ACC112 (cell line): ENCODE measurements around the gene XBP1.
A peak's percentile ranks its signal among the peaks of the same experiment; 100 is the strongest.
"Not testable (repeated sequence)": the region's sequence is repeated elsewhere in the genome, so short reads cannot be mapped to it uniquely, and the experiment has no call there.

Experiments
- H2AFZ ChIP-seq: fragments of 200-600 bp; sonication (generic); one replicate; pipeline ENCODE4 v1.6.0; 2017; ENCODE audit warnings: antibody characterized with exemption, low read length; ENCODE audit not compliant: unreplicated experiment
- H3K27ac ChIP-seq: fragments of 200-600 bp; sonication (generic); 2 replicates; pipeline ENCODE4 v1.5.1; 2014; ENCODE audit warnings: low read depth, mild to moderate bottlenecking, antibody characterized with exemption, low read length, moderate library complexity
- H3K27me3 ChIP-seq: fragments of 200-600 bp; sonication (generic); 2 replicates; pipeline ENCODE4 v1.6.1; 2014; ENCODE audit warnings: mild to moderate bottlenecking, antibody characterized with exemption, low read length, moderate library complexity, mixed read lengths; ENCODE audit not compliant: insufficient read depth
- H3K36me3 ChIP-seq: fragments of 200-600 bp; sonication (generic); 2 replicates; pipeline ENCODE4 v1.6.1; 2016; ENCODE audit warnings: mild to moderate bottlenecking, antibody characterized with exemption, low read length, moderate library complexity, mixed read lengths; ENCODE audit not compliant: insufficient read depth
- H3K4me1 ChIP-seq: fragments of 200-600 bp; sonication (generic); one replicate; pipeline ENCODE4 v1.6.1; 2016; ENCODE audit warnings: low read length, mixed read lengths; ENCODE audit not compliant: insufficient read depth, unreplicated experiment, control insufficient read depth
- H3K4me3 ChIP-seq: fragments of 200-600 bp; sonication (generic); 2 replicates; pipeline ENCODE4 v1.5.1; 2014; ENCODE audit warnings: mild to moderate bottlenecking, low read depth, low read length
- H3K79me2 ChIP-seq: fragments of 200-600 bp; sonication (generic); one replicate; pipeline ENCODE4 v1.6.0; 2016; ENCODE audit warnings: low read length; ENCODE audit not compliant: control insufficient read depth, unreplicated experiment, insufficient read depth

XBP1 gene

DNA sequence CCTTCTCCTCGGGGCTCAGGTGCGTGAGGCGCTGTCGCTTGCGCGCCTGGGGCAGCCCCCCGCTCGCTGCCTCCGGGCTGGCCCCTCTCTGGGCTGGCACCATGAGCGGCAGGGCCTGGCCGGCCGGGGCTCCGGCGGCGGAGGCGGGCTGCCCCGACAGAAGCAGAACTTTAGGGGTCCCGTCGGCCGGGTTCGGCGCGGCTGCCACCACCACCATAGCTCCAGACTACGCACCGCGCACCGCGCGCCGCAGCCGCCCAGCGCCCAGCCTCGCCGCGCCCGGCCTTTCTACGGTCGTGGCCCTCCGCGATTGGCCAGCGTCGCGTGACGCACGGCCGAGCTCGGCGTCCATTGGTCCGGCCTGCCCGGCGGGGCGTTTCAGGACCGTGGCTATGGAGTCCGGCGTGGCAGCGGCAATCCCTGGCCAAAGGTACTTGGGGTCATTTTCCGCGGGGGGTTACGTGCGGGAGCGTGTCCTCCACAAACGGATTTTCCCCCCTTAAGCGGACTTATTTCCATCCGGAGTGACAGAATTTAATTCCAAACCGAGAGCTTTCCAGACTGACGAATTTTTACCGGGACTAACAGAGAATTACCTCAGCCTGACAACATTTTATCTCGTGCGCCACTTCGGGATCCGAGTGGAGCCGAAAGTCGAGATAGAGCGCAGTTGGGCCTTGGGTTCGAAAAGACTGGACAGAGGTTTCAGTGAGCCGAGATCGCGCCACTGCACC lies at the start of gene XBP1:
Gene XBP1, minus strand, starts transcription at position 262 of the 734 bp plus-strand sequence.
- peaks cover 55% of the 10 kb centered on the region for H3K79me2 ChIP-seq
- peaks cover 23% of the 10 kb centered on the region for H3K36me3 ChIP-seq
- H3K4me3 ChIP-seq: peak within 1 kb of the TSS; percentile 78
- H3K4me1 ChIP-seq: peaks cover 16% of the 10 kb centered on the region
- H3K27me3 ChIP-seq: no peaks in the 10 kb centered on the region
- peak within 1 kb of the TSS; percentile 66 for H2AFZ ChIP-seq
- H3K27ac ChIP-seq: peak within 1 kb of the TSS; percentile 95

DNA sequence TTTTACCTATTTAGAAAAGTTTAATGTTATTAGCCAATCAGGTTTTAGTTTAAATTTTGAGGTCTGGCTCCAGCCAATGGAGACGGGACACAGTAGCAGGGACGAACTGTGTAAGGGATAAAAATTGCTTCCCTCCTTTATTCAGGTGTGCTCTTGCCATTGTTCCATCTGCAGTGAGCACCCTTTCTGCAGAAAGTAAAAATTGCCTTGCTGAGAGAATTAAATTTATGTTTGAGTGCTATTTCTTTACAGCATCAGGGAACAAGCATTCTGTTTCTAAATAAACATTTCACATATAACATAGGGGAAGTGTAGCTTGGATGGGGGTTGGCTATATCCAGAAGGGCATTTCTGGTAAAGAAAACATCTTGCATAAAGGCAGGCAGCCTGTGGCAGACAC lies 46.6 kb upstream of the XBP1 start:
- H3K36me3 ChIP-seq: no peaks in the 10 kb centered on the region
- H3K27me3 ChIP-seq: no peaks in the 10 kb centered on the region
- H3K4me3 ChIP-seq: no peak overlapping the region
- H3K27ac ChIP-seq: no peak overlapping the region
- H3K4me1 ChIP-seq: no peaks in the 10 kb centered on the region
- H3K79me2 ChIP-seq: no peaks in the 10 kb centered on the region
- no peak overlapping the region for H2AFZ ChIP-seq

DNA sequence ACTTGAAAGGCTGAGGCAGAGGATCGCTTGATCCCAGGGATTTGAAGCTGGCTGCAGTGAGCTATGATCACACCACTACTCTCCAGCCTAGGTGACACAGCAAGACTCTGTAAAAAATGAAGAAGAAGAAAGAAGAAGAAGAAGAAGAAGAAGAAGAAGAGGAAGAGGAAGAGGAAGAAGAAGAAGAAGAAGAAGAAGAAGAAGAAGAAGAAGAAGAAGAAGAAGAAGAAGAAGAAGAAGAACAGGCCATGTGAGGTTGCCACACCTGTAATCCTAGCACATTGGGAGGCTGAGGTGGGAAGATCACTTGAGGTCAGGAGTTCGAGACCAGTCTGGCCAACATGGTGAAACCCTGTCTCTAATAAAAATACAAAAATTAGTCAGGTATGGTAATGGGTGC lies 43.9 kb upstream of the XBP1 start:
- not testable (repeated sequence) for H3K4me1 ChIP-seq, H3K27me3 ChIP-seq, H3K27ac ChIP-seq, H3K36me3 ChIP-seq, H3K4me3 ChIP-seq, H3K79me2 ChIP-seq, H2AFZ ChIP-seq

DNA sequence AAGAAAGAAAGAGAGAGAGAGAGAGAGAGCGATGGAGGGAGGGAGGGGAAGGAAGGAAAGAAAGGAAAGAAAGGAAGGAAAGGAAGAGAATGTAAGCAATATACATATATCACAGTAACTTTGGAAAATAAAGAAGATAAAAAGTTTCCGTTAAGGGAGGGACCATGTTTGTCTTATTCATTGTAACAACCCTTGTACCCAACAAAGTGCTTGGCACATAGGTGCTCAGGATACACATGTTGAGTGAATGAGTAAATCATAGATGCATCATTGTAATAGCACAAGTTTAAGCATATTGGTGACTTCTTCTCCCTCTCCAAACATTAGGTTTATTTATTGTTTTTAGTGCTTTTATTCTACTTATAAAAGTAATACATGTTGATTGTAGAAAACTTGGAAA lies 43.3 kb upstream of the XBP1 start:
- no peaks in the 10 kb centered on the region for H3K4me1 ChIP-seq
- no peaks in the 10 kb centered on the region for H3K27me3 ChIP-seq
- H2AFZ ChIP-seq: no peak overlapping the region
- H3K4me3 ChIP-seq: no peak overlapping the region
- H3K36me3 ChIP-seq: no peaks in the 10 kb centered on the region
- H3K79me2 ChIP-seq: no peaks in the 10 kb centered on the region
- H3K27ac ChIP-seq: no peak overlapping the region

DNA sequence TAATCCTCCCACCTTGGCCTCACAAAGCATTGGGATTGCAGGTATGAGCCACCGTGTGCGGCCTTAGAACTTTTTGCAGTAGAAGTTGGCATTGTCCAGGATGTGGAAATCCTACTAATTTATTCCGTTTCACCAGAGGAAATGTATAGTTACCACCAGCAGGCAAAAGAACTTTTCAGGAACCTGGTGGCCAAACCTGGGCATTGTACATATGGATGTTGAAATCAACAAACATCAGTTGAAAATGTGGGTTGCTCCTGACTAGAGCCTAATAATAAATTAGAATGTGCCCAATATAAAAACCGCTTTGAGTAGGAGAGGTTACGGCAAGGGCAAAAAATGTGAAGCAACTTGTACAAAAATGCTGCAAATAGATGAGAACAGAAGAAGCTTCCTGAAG lies 40.7 kb upstream of the XBP1 start:
- H3K27ac ChIP-seq: no peak overlapping the region
- H3K4me1 ChIP-seq: no peaks in the 10 kb centered on the region
- H3K27me3 ChIP-seq: no peaks in the 10 kb centered on the region
- no peak overlapping the region for H3K4me3 ChIP-seq
- H2AFZ ChIP-seq: no peak overlapping the region
- no peaks in the 10 kb centered on the region for H3K36me3 ChIP-seq
- H3K79me2 ChIP-seq: no peaks in the 10 kb centered on the region

DNA sequence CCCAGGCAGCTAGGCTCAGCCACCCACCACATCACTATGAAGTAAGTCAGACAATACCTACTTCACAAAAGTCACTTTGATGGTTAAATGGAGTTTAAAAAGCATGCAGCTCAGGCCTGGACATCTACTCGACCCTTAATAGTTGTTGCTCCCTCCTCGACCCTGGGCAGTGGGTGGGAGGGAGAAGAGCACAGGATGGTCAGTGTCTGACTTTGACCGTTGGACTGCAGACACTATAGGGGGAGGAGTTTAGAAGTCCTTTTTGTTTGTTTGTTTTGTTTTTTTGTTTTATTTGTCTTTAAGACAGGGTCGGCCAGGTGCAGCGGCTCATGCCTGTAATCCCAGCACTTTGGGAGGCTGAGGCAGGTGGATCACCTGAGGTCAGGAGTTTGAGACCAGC lies 38.6 kb upstream of the XBP1 start:
- H3K27ac ChIP-seq: no peak overlapping the region
- H2AFZ ChIP-seq: no peak overlapping the region
- no peaks in the 10 kb centered on the region for H3K79me2 ChIP-seq
- no peaks in the 10 kb centered on the region for H3K4me1 ChIP-seq
- H3K4me3 ChIP-seq: no peak overlapping the region
- no peaks in the 10 kb centered on the region for H3K27me3 ChIP-seq
- H3K36me3 ChIP-seq: no peaks in the 10 kb centered on the region

DNA sequence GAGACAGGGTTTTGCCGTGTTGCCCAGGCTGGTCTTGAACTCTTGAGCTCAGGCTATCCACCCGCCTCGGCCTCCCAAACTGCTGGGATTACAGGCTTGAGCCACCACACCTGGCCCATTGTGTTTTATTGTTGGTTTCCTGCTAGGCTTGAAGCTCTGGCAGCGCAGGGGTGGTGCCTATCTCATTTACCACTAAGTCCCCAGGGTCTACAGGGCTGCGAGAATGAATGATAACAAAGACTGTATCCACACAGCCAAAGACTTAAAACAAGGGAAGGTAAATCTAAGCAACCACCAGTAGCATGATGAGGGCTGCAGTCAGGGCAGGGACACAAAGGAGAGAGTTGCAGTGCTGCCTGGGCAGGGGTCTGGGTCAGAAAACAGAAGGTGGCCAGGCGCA lies 37.3 kb upstream of the XBP1 start:
- H3K79me2 ChIP-seq: no peaks in the 10 kb centered on the region
- H3K4me3 ChIP-seq: no peak overlapping the region
- H3K36me3 ChIP-seq: no peaks in the 10 kb centered on the region
- H3K4me1 ChIP-seq: no peaks in the 10 kb centered on the region
- H3K27ac ChIP-seq: no peak overlapping the region
- no peak overlapping the region for H2AFZ ChIP-seq
- no peaks in the 10 kb centered on the region for H3K27me3 ChIP-seq

DNA sequence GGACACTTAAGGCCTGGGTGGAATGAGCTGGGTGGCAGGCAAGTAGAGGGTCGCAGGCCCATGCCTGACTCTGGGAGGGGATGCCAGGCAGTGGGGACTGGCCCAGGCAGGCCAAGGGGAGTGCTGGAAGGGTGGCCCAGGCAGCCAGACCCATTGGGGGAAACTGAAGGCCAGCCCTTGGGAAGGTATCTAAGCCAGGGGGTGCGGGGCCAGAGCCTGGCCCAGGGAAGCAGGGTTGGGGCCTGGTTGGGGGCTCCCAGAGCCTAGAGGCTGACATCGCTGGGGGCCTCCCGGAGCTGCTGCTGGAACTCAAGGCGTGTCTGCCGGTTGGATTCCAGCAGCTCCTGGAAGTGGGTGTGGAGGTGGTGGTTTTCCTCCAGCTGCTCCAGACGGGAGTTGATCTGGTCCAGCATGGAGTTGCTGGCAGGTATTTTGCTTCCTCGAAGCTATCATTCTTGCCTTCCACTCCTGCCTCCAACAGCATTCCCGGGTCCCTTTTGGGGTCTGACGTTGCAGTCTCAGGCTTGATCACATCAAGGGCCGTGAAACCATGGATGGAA lies 35.3 kb upstream of the XBP1 start:
- H3K27me3 ChIP-seq: no peaks in the 10 kb centered on the region
- H3K4me3 ChIP-seq: no peak overlapping the region

DNA sequence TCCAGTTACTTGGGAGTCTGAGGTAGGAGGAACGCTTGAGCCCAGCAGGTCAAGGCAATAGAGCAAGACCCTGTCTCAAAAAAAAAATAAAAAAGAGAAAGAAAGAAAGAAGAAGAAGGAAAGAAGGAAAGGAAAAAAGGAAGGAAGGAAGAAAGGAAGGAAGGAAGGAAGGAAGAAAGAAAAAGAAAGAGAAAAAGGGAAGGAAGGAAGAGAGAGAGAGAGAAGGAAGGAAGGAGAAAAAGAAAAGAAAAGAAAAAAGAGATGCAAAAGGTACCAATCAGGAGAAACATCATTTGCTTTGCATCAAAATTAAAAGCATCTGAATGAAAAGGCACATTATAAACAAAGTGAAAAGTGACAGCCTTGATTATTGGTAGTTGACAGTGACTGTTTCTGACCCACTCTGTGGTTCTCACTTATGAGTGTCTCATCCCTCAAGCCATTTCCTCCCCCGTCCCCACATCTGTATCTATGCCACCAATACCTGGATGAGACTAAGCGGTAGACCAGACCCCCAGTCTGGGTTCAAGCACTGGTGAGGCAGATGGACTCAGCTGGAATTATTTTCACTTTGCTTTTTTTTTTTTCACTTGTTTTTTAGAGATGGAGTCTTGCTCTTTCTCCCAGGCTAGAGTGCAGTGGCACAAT lies 33.0 kb upstream of the XBP1 start:
- no peak overlapping the region for H3K4me3 ChIP-seq
- H3K79me2 ChIP-seq: no peaks in the 10 kb centered on the region
- no peaks in the 10 kb centered on the region for H3K36me3 ChIP-seq
- no peak overlapping the region for H2AFZ ChIP-seq
- no peaks in the 10 kb centered on the region for H3K4me1 ChIP-seq
- no peak overlapping the region for H3K27ac ChIP-seq
- no peaks in the 10 kb centered on the region for H3K27me3 ChIP-seq

More for the DNA sequence above, 35.3 kb upstream of the XBP1 start:
- Histone ChIP-seq H3K36me3 (no peaks in the 10 kb centered on the region), H2AFZ (no peak overlapping the region), H3K79me2 (no peaks in the 10 kb centered on the region), H3K27ac (no peak overlapping the region), H3K4me1 (no peaks in the 10 kb centered on the region)

DNA sequence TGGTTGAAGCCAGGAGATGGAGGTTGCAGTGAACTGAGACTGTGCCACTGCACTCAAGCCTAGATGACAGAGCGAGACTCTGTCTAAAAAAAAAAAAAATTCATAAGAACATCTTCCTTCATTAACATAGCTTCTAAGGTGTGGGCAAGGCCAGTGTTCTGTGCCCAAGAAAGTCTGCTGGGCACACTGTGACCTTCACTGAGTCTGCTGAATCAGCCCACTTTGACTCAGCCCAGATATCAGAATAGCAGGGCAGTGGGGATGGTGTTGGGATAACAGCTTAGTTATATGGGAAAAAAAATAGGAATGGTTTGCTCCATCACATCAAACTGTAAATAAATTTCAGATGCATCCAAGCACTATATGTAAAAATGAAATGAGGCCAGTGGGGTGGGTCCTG lies 32.4 kb upstream of the XBP1 start:
- Histone ChIP-seq H2AFZ (no peak overlapping the region), H3K4me3 (no peak overlapping the region), H3K79me2 (no peaks in the 10 kb centered on the region), H3K36me3 (no peaks in the 10 kb centered on the region), H3K4me1 (no peaks in the 10 kb centered on the region), H3K27me3 (no peaks in the 10 kb centered on the region), H3K27ac (no peak overlapping the region)
